ENCODE results near the gene ALDH3A1. TPM values are rescaled to one million over a fixed set of nuclear protein-coding genes. Genes with fewer than 3 reads are reported as not detected.

ALDH3A1 gene
- total and polyA plus RNA-seq, 9 of the 15 experiments (the other 6 are each of a cell fraction or from before 2014, with no cell fraction given): not detected

- no peak for TF ChIP-seq ARID4B (CRISPR knock-in tag; IDR thresholded peaks at IDR 0.05)
- TF ChIP-seq ERF (CRISPR knock-in tag; IDR thresholded peaks at IDR 0.05): no peak
Observed at GRCh38 chr17:19755821-19756510, 7.9 kb upstream of the ALDH3A1 start (continued).

DNA sequence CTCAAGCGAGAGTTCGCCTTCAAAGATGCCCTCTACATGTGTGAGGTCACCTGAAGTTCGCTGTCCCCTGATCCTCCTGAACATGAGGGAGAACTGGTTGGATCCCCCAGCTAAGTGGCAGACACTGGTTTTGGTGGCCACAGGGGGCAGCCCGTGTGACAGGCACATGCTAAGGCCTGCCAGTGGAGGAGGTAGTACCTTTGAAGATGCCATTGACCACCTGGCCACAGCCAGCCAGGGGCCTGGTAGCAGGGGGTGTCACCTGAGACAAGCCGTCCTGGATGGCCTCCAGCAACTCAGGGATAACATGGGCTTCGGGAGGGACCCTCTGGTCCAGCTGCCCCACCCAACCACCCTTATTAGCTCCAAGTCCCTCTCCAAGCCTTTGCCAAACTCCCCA is 7.3 kb upstream of the ALDH3A1 start:
- DNase-seq (ENCODE audit: extremely low read depth in 1 of 4, low spot score in 3 of 4): no peak
- peaks cover 7 to 41% of the 10 kb centered on the region in 2 experiments; a peak in 3 of 5 replicates for H3K27me3 ChIP-seq (ENCODE audit: control insufficient read depth in 2 of 2, insufficient read depth in 2 of 2, low read length in 2 of 2)
- no peaks in the 10 kb centered on the region for H4K20me1 ChIP-seq (replicated peaks; ENCODE audit: control insufficient read depth, insufficient read depth, low read length)
- WGBS (ENCODE audit: insufficient coverage, low coverage, missing lambda C conversion rate): 0% methylated on average over 3 of the region's 6 CpGs
- no peaks in the 10 kb centered on the region for H3K36me3 ChIP-seq (ENCODE audit: control insufficient read depth, insufficient read depth, low read length)
- ATAC-seq: no peak
- intact Hi-C loops (cut with micrococcal nuclease): no loop called here
- H3K9me3 ChIP-seq (replicated peaks; ENCODE audit: control insufficient read depth, insufficient read depth, low read depth, low read length): no peaks in the 10 kb centered on the region
- no peak overlapping the region for H2AFZ ChIP-seq (ENCODE audit: low read depth, low read length)
- no peaks in the 10 kb centered on the region; a peak in 1 of 5 replicates for H3K4me1 ChIP-seq (replicated peaks in 1 of 2; ENCODE audit: control insufficient read depth in 2 of 2, insufficient read depth in 2 of 2, low read length in 2 of 2)
- no peak for TF ChIP-seq NCOA6 (IDR thresholded peaks at IDR 0.05)
- no peak for FAIRE-seq
- no peak overlapping the region for H3K4me2 ChIP-seq (ENCODE audit: insufficient read depth, low read length)
- H3K9ac ChIP-seq (ENCODE audit: insufficient read depth in 1 of 2, low read depth in 2 of 2, low read length in 2 of 2): no peak overlapping the region
- no peak overlapping the region for H3K27ac ChIP-seq (ENCODE audit: extremely low read depth, low read depth, low read length)
- no peak overlapping the region for H3K4me3 ChIP-seq
- ChIA-PET CTCF (ENCODE audit: low intra/inter-chr PET ratio) (no interaction called here), POLR2A (no interaction called here)
- in situ Hi-C loops (cut with MboI): no loop called here
- no peaks in the 10 kb centered on the region for H3K9me1 ChIP-seq (ENCODE audit: control insufficient read depth, insufficient read depth, low read length)
- H3K79me2 ChIP-seq (ENCODE audit: control insufficient read depth, insufficient read depth, low read length): no peaks in the 10 kb centered on the region
- BruUV-seq (replicated peaks): no TSS peak

All from K562 (cell line).